ENCODE data around the gene ACP5. TPM values are rescaled to one million over a fixed set of nuclear protein-coding genes. Genes with fewer than 3 reads are reported as not detected.
A peak's percentile ranks its signal among the peaks of the same experiment; 100 is the strongest.
"Not testable (repeated sequence)": the region's sequence is repeated elsewhere in the genome, so short reads cannot be mapped to it uniquely, and the experiment has no call there.

ACP5 gene
- 4.5 TPM for polyA plus RNA-seq (2013, experiment 1 of 2)
- 3.7 TPM for polyA plus RNA-seq (2013, experiment 2 of 2)

- Histone ChIP-seq H3K18ac (ENCODE audit: low read length) (no peak within 1 kb of the TSS), H3K79me1 (ENCODE audit: low read length) (no peaks in the 10 kb centered on the region), H2BK15ac (replicated peaks; ENCODE audit: low read depth) (no peak within 1 kb of the TSS), H3K27me3 (ENCODE audit: insufficient read depth, low read length, poor library complexity) (no peaks in the 10 kb centered on the region), H2BK5ac (ENCODE audit: low read length) (no peak within 1 kb of the TSS), H4K5ac (ENCODE audit: low read length) (no peak within 1 kb of the TSS), H3K23ac (ENCODE audit: low read length) (no peak within 1 kb of the TSS), H3K4ac (ENCODE audit: low read depth, low read length) (no peak within 1 kb of the TSS), H3K4me3 (ENCODE audit: low read length) (peak within 1 kb of the TSS; percentile 9), H3K4me1 (ENCODE audit: control insufficient read depth, low read depth, low read length) (no peaks in the 10 kb centered on the region), H2BK120ac (ENCODE audit: low read depth, low read length) (no peak within 1 kb of the TSS), H3K9ac (ENCODE audit: low read length) (peak within 1 kb of the TSS; percentile 38), H3K4me2 (ENCODE audit: low read length) (peak within 1 kb of the TSS; percentile 62), H4K8ac (ENCODE audit: low read depth, low read length) (no peak within 1 kb of the TSS), H3K79me2 (ENCODE audit: control insufficient read depth, insufficient read depth, low read length) (no peaks in the 10 kb centered on the region), H3K36me3 (ENCODE audit: control insufficient read depth, insufficient read depth, low read length) (no peaks in the 10 kb centered on the region), H3K56ac (ENCODE audit: low read length) (peak within 1 kb of the TSS; percentile 67), H2AK5ac (ENCODE audit: low read length) (no peak within 1 kb of the TSS), H3K27ac (ENCODE audit: low read depth, low read length) (no peak within 1 kb of the TSS)
- no CpG with 5 or more reads among the region's 18 CpGs for WGBS (ENCODE audit: extremely low coverage, insufficient coverage, low lambda C conversion rate)
- DNase-seq = peak; percentile 37
Measured at GRCh38 chr19:11577451-11578257, at the start of gene ACP5. ACP5 (minus strand) TSS chr19:11577645; CDS start chr19:11577317, 328 bp downstream.

GRCh38 chr19:11626252-11626651 lies 48.8 kb upstream of the ACP5 start:
- H3K18ac ChIP-seq (ENCODE audit: low read length) = no peak overlapping the region
- no CpG with 5 or more reads among the region's 15 CpGs for WGBS (ENCODE audit: extremely low coverage, insufficient coverage, low lambda C conversion rate)
- no peak overlapping the region for H3K27ac ChIP-seq (ENCODE audit: low read depth, low read length)
- no peak overlapping the region for H2BK15ac ChIP-seq (replicated peaks; ENCODE audit: low read depth)
- no peak overlapping the region for H3K4me2 ChIP-seq (ENCODE audit: low read length)
- H3K27me3 ChIP-seq (ENCODE audit: insufficient read depth, low read length, poor library complexity) = no peaks in the 10 kb centered on the region
- no peaks in the 10 kb centered on the region for H3K36me3 ChIP-seq (ENCODE audit: control insufficient read depth, insufficient read depth, low read length)
- no peak overlapping the region for H3K9ac ChIP-seq (ENCODE audit: low read length)
- no peaks in the 10 kb centered on the region for H3K79me1 ChIP-seq (ENCODE audit: low read length)
- H3K56ac ChIP-seq (ENCODE audit: low read length) = no peak overlapping the region
- no peak overlapping the region for H4K8ac ChIP-seq (ENCODE audit: low read depth, low read length)
- no peak overlapping the region for H2BK5ac ChIP-seq (ENCODE audit: low read length)
- no peak overlapping the region for H3K4me3 ChIP-seq (ENCODE audit: low read length)
- H3K4ac ChIP-seq (ENCODE audit: low read depth, low read length) = no peak overlapping the region
- H3K79me2 ChIP-seq (ENCODE audit: control insufficient read depth, insufficient read depth, low read length) = no peaks in the 10 kb centered on the region
- no peak for DNase-seq
- no peak overlapping the region for H2AK5ac ChIP-seq (ENCODE audit: low read length)
- no peak overlapping the region for H2BK120ac ChIP-seq (ENCODE audit: low read depth, low read length)
- no peaks in the 10 kb centered on the region for H3K4me1 ChIP-seq (ENCODE audit: control insufficient read depth, low read depth, low read length)
- H3K23ac ChIP-seq (ENCODE audit: low read length) = no peak overlapping the region
- no peak overlapping the region for H4K5ac ChIP-seq (ENCODE audit: low read length)

DNA sequence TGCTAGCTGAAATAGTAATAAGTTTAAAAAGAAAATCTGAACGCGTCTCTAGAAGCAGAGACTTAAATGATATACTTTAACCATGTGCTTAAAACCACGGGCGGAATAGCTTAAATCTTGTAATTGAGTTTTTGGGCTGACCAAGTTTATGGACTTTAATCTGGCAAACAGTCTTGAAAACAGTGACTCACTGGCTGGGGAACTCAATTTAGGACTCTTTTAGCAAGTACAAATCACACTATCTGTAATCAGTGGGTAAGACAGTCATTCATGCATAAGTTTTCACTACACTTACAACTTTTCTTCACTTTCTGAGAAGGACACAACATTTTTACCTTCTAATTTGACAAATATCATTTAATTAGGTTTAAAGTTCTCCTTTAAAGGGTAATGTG lies 46.6 kb upstream of the ACP5 start:
- no peak overlapping the region for H3K4ac ChIP-seq (ENCODE audit: low read depth, low read length)
- H3K4me2 ChIP-seq (ENCODE audit: low read length) = no peak overlapping the region
- no peak overlapping the region for H2BK5ac ChIP-seq (ENCODE audit: low read length)
- H2AK5ac ChIP-seq (ENCODE audit: low read length) = no peak overlapping the region
- H3K79me1 ChIP-seq (ENCODE audit: low read length) = no peaks in the 10 kb centered on the region
- no peak overlapping the region for H3K27ac ChIP-seq (ENCODE audit: low read depth, low read length)
- DNase-seq = no peak
- no peak overlapping the region for H2BK120ac ChIP-seq (ENCODE audit: low read depth, low read length)
- no peak overlapping the region for H4K5ac ChIP-seq (ENCODE audit: low read length)
- H3K36me3 ChIP-seq (ENCODE audit: control insufficient read depth, insufficient read depth, low read length) = peaks cover 6% of the 10 kb centered on the region
- H3K23ac ChIP-seq (ENCODE audit: low read length) = no peak overlapping the region
- H3K9ac ChIP-seq (ENCODE audit: low read length) = no peak overlapping the region
- no peak overlapping the region for H3K18ac ChIP-seq (ENCODE audit: low read length)
- no peak overlapping the region for H2BK15ac ChIP-seq (replicated peaks; ENCODE audit: low read depth)
- no peak overlapping the region for H3K56ac ChIP-seq (ENCODE audit: low read length)
- H3K79me2 ChIP-seq (ENCODE audit: control insufficient read depth, insufficient read depth, low read length) = no peaks in the 10 kb centered on the region
- no CpG with 5 or more reads among the region's 4 CpGs for WGBS (ENCODE audit: extremely low coverage, insufficient coverage, low lambda C conversion rate)
- no peaks in the 10 kb centered on the region for H3K4me1 ChIP-seq (ENCODE audit: control insufficient read depth, low read depth, low read length)
- no peak overlapping the region for H3K4me3 ChIP-seq (ENCODE audit: low read length)
- H3K27me3 ChIP-seq (ENCODE audit: insufficient read depth, low read length, poor library complexity) = no peaks in the 10 kb centered on the region
- no peak overlapping the region for H4K8ac ChIP-seq (ENCODE audit: low read depth, low read length)

GRCh38 chr19:11622401-11622800 lies 45.0 kb upstream of the ACP5 start:
- H2BK120ac ChIP-seq (ENCODE audit: low read depth, low read length); H2BK15ac ChIP-seq (replicated peaks; ENCODE audit: low read depth); H3K27me3 ChIP-seq (ENCODE audit: insufficient read depth, low read length, poor library complexity); H3K79me1 ChIP-seq (ENCODE audit: low read length); H2BK5ac ChIP-seq (ENCODE audit: low read length); H3K4ac ChIP-seq (ENCODE audit: low read depth, low read length); H3K27ac ChIP-seq (ENCODE audit: low read depth, low read length); H3K4me1 ChIP-seq (ENCODE audit: control insufficient read depth, low read depth, low read length); H2AK5ac ChIP-seq (ENCODE audit: low read length); H4K5ac ChIP-seq (ENCODE audit: low read length); H3K79me2 ChIP-seq (ENCODE audit: control insufficient read depth, insufficient read depth, low read length); H3K4me3 ChIP-seq (ENCODE audit: low read length); DNase-seq; H3K18ac ChIP-seq (ENCODE audit: low read length); H3K9ac ChIP-seq (ENCODE audit: low read length); H3K4me2 ChIP-seq (ENCODE audit: low read length); H4K8ac ChIP-seq (ENCODE audit: low read depth, low read length); H3K56ac ChIP-seq (ENCODE audit: low read length); H3K23ac ChIP-seq (ENCODE audit: low read length): not testable (repeated sequence)
- peaks cover 14% of the 10 kb centered on the region for H3K36me3 ChIP-seq (ENCODE audit: control insufficient read depth, insufficient read depth, low read length)
- no CpG with 5 or more reads among the region's 3 CpGs for WGBS (ENCODE audit: extremely low coverage, insufficient coverage, low lambda C conversion rate)

- H3K4ac ChIP-seq (ENCODE audit: low read depth, low read length) = no peak overlapping the region
- H3K4me1 ChIP-seq (ENCODE audit: control insufficient read depth, low read depth, low read length) = no peaks in the 10 kb centered on the region
- H3K79me1 ChIP-seq (ENCODE audit: low read length) = peaks cover 3% of the 10 kb centered on the region
- no peak overlapping the region for H3K27ac ChIP-seq (ENCODE audit: low read depth, low read length)
- H3K27me3 ChIP-seq (ENCODE audit: insufficient read depth, low read length, poor library complexity) = no peaks in the 10 kb centered on the region
- no peak overlapping the region for H2BK5ac ChIP-seq (ENCODE audit: low read length)
- no peak overlapping the region for H3K9ac ChIP-seq (ENCODE audit: low read length)
- no peak overlapping the region for H2BK120ac ChIP-seq (ENCODE audit: low read depth, low read length)
- no peak overlapping the region for H3K56ac ChIP-seq (ENCODE audit: low read length)
- no peak overlapping the region for H2BK15ac ChIP-seq (replicated peaks; ENCODE audit: low read depth)
- H4K8ac ChIP-seq (ENCODE audit: low read depth, low read length) = no peak overlapping the region
- no peak overlapping the region for H3K23ac ChIP-seq (ENCODE audit: low read length)
- H3K4me2 ChIP-seq (ENCODE audit: low read length) = no peak overlapping the region
- H4K5ac ChIP-seq (ENCODE audit: low read length) = no peak overlapping the region
- H3K18ac ChIP-seq (ENCODE audit: low read length) = no peak overlapping the region
- DNase-seq = no peak
- H3K36me3 ChIP-seq (ENCODE audit: control insufficient read depth, insufficient read depth, low read length) = peaks cover 26% of the 10 kb centered on the region
- H2AK5ac ChIP-seq (ENCODE audit: low read length) = no peak overlapping the region
- no CpG with 5 or more reads among the region's 4 CpGs for WGBS (ENCODE audit: extremely low coverage, insufficient coverage, low lambda C conversion rate)
- no peak overlapping the region for H3K4me3 ChIP-seq (ENCODE audit: low read length)
- no peaks in the 10 kb centered on the region for H3K79me2 ChIP-seq (ENCODE audit: control insufficient read depth, insufficient read depth, low read length)
Measured at GRCh38 chr19:11620553-11620952, 43.1 kb upstream of the ACP5 start.
